ENCODE data around the gene NEK6.

Gene NEK6

GRCh38 chr9:124282442-124283227, 24.9 kb downstream of the NEK6 start:
- peaks cover 5% of the 10 kb centered on the region for H3K27me3 ChIP-seq (ENCODE audit: insufficient read depth, low read length, poor library complexity)
- TF ChIP-seq EZH2 (IDR thresholded peaks at IDR 0.05; ENCODE audit: borderline replicate concordance, low read depth, low read length, severe bottlenecking) (no peak), CTCF (IDR thresholded peaks at IDR 0.05; ENCODE audit: borderline replicate concordance, extremely low read depth, low read length, poor library complexity, severe bottlenecking) (no peak)
- no peaks in the 10 kb centered on the region for H3K4me1 ChIP-seq (ENCODE audit: insufficient read depth, low read length)
- H3K36me3 ChIP-seq (ENCODE audit: insufficient read depth, low read length): no peaks in the 10 kb centered on the region
- no peak overlapping the region for H3K27ac ChIP-seq (ENCODE audit: low read length)
- no peak overlapping the region for H3K4me3 ChIP-seq (ENCODE audit: low read depth in 1 of 2, low read length in 2 of 2)
- H3K79me2 ChIP-seq (ENCODE audit: insufficient read depth, low read length): no peaks in the 10 kb centered on the region
- no peaks in the 10 kb centered on the region for H3K9me3 ChIP-seq (ENCODE audit: insufficient read depth, low read length, severe bottlenecking)
- H2AFZ ChIP-seq (ENCODE audit: low read depth, low read length): no peak overlapping the region
- ATAC-seq (ENCODE audit: insufficient read depth, low read depth) (no peak), DNase-seq (no peak)
- H4K20me1 ChIP-seq (ENCODE audit: insufficient read depth, low read length): no peaks in the 10 kb centered on the region
- H3K4me2 ChIP-seq (ENCODE audit: insufficient read depth, low read length): no peak overlapping the region
- H3K9ac ChIP-seq (ENCODE audit: low read depth, low read length): no peak overlapping the region

- Histone ChIP-seq H3K9me3 (ENCODE audit: insufficient read depth, low read length, severe bottlenecking) (no peaks in the 10 kb centered on the region), H3K79me2 (ENCODE audit: insufficient read depth, low read length) (no peaks in the 10 kb centered on the region), H3K36me3 (ENCODE audit: insufficient read depth, low read length) (no peaks in the 10 kb centered on the region), H3K9ac (ENCODE audit: low read depth, low read length) (no peak overlapping the region), H3K27ac (ENCODE audit: low read length) (no peak overlapping the region), H3K4me3 (ENCODE audit: low read depth in 1 of 2, low read length in 2 of 2) (no peak overlapping the region), H3K4me1 (ENCODE audit: insufficient read depth, low read length) (no peaks in the 10 kb centered on the region), H3K4me2 (ENCODE audit: insufficient read depth, low read length) (no peak overlapping the region), H2AFZ (ENCODE audit: low read depth, low read length) (no peak overlapping the region), H4K20me1 (ENCODE audit: insufficient read depth, low read length) (no peaks in the 10 kb centered on the region), H3K27me3 (ENCODE audit: insufficient read depth, low read length, poor library complexity) (peaks cover 5% of the 10 kb centered on the region)
- TF ChIP-seq CTCF (IDR thresholded peaks at IDR 0.05; ENCODE audit: borderline replicate concordance, extremely low read depth, low read length, poor library complexity, severe bottlenecking): no peak
- TF ChIP-seq EZH2 (IDR thresholded peaks at IDR 0.05; ENCODE audit: borderline replicate concordance, low read depth, low read length, severe bottlenecking): no peak
- no peak for DNase-seq
- ATAC-seq (ENCODE audit: insufficient read depth, low read depth): no peak
These were observed 25.6 kb downstream of the NEK6 start for GRCh38 chr9:124283228-124283814.

- no peaks in the 10 kb centered on the region for H3K36me3 ChIP-seq (ENCODE audit: insufficient read depth, low read length)
- no peaks in the 10 kb centered on the region for H3K4me1 ChIP-seq (ENCODE audit: insufficient read depth, low read length)
- DNase-seq (no peak), ATAC-seq (ENCODE audit: insufficient read depth, low read depth) (no peak)
- H3K27me3 ChIP-seq (ENCODE audit: insufficient read depth, low read length, poor library complexity): peaks cover 5% of the 10 kb centered on the region
- no peaks in the 10 kb centered on the region for H4K20me1 ChIP-seq (ENCODE audit: insufficient read depth, low read length)
- H3K4me3 ChIP-seq (ENCODE audit: low read depth in 1 of 2, low read length in 2 of 2): no peak overlapping the region
- H3K27ac ChIP-seq (ENCODE audit: low read length): no peak overlapping the region
- TF ChIP-seq EZH2 (IDR thresholded peaks at IDR 0.05; ENCODE audit: borderline replicate concordance, low read depth, low read length, severe bottlenecking) (no peak), CTCF (IDR thresholded peaks at IDR 0.05; ENCODE audit: borderline replicate concordance, extremely low read depth, low read length, poor library complexity, severe bottlenecking) (no peak)
- H3K79me2 ChIP-seq (ENCODE audit: insufficient read depth, low read length): no peaks in the 10 kb centered on the region
- H3K9me3 ChIP-seq (ENCODE audit: insufficient read depth, low read length, severe bottlenecking): no peaks in the 10 kb centered on the region
- H3K9ac ChIP-seq (ENCODE audit: low read depth, low read length): no peak overlapping the region
- no peak overlapping the region for H3K4me2 ChIP-seq (ENCODE audit: insufficient read depth, low read length)
- no peak overlapping the region for H2AFZ ChIP-seq (ENCODE audit: low read depth, low read length)
These were observed 26.6 kb downstream of the NEK6 start for GRCh38 chr9:124284237-124284831.
